Stimulated activated CD4-positive, alpha-beta T cell treated with anti-CD3 and anti-CD28 coated beads, Interleukin-15, amount 100 ng/mL, for 1 hour (primary cell): ENCODE results near the gene HLA-DMA.

Source experiments
- DNase-seq, 2 donors: peaks; one replicate each; pipeline ENCODE4 v3.0.0-alpha.2; 2020; ENCODE audit warnings: low read depth in 1 of 2, low spot score in 1 of 2

HLA-DMA gene

DNA sequence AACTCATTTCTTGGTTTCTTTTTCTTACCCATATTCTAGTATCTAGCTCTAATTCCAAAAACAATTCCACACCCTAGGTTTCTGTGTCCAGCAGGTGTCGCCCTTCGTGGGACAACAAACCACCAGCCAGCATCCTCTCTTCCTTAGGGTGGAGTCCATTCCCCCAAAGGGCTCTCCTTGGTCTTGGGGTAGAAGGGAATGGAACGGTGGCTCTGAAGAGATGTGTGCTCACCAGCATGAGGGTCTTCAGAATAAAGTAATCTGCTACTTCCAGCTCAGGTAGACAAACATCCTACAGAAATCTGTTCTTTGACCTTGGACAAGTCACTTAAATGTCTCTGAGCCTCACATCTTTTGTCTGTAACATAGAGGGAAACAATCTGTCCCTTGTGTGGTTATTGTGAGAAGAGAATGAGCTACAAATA is 19.2 kb downstream of the HLA-DMA start:
- DNase-seq, result peak; percentile 53 to 62

- DNase-seq, result no peak
Observed at GRCh38 chr6:32932132-32932868, 20.6 kb downstream of the HLA-DMA start.

DNA sequence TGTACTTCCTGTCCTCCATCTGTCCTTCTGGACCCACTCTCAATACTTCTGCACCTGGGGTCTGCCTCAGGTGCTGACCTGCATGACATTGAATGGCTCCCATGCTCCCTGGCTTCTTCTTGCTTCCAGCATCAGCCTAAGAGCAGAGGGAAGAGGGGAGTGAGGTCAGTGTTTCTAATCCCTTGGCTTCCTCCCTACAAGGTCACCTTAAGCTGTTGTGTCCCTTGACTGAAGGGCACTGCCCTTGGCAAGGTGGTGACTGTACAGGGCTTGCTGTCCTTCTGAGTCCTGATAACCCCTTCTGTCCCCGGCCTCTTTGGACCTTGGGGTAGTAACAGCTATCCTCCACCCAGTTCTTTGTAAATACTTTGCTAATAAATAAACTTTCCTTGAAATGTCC is 21.7 kb downstream of the HLA-DMA start:
- no peak for DNase-seq

DNA sequence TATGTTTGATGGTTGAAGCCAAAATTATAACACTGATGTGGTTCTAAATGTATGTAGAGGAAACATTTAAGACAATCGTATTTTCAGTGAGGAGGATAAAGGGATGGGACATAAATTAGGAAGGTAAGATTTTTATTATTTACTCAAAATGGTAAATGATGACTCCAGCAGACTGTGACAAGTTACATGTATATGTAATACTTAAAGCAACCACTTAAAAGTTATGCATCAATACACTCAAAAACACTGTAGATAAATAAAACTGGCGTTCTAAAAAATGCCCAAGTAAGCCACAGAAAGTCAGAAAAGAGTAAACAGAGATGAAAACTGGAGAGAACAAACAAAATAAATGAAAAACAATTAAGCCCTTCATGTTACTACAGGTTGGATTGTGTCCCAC is 30.8 kb downstream of the HLA-DMA start:
- no peak for DNase-seq

GRCh38 chr6:32920715-32921114 is 32.2 kb downstream of the HLA-DMA start:
- no peak for DNase-seq

DNA sequence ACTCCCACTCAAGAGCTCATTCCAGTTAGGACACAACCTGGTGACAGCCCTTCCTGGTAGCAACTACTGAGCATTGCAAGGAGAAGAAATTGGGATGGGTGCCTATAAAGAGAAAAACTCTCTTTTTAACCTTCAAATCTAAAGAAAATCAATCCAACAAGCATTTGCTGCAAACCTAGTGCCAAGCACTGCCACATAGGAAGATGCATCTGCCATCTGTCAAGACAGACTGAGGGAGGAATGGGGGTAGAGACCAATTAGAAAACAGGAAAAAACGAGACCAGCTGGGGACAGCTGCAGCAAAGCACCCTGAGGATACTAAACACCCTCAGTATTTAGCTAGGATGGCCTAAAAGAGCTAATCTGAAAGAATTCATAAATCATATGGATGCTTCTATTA is 39.9 kb downstream of the HLA-DMA start:
- no peak for DNase-seq

DNA sequence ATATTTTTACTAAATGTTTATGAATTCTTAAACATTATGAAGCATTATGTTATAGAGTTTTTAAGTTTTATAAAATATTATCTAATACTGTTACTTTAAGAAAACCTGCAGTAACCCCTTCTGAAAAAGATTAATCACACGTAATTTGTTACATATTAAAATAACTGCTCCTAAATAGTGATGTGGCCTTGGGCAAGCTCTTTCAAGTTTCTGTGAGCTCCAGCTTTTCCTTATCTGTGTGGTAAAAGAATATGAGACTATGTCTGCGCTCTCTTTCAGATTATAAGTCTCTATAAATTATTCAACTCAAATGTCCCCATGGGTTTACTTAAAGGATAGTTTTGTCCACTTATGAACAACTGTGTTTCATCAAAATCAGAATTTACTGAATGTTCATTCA is 44.0 kb downstream of the HLA-DMA start:
- no peak for DNase-seq

- no peak for DNase-seq
Observed at GRCh38 chr6:32906539-32906938, 46.4 kb downstream of the HLA-DMA start.

DNA sequence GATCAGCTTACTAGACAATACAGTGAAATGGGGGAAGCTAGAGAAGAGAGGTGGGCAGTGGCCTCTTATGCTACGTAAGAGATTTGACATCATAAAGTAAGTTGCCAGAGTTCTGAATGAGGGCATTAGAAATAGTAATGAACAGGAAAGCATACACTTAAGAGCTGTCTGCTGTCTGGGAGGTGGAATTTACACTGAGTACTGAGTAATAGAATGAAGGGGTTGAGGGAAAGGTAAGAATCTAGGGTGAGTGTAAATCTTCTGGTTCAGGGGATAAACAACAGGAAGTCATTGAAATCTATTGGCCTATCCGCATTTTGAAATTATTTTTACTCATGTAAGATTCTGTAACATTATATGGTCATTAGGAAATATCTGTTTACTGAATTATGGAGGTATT is 47.8 kb downstream of the HLA-DMA start:
- DNase-seq, result no peak

DNA sequence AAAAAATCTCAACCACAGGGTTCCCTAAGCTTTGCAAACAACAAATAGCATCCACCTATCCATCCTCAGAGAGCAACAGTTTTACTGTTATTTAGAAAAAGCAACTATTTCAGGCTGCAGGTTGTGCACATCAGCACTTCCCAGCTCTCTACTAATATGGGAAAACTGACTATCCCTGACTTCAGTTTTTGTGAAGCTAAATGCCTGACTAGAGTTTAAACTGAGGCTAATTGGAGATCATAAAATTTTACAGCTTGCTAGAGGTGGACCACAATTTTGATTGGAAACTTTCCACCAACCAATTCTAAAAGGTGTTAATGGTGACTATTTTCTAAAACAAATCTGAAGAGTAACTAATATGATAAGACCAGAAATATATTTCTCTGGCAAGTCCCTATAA is 48.9 kb downstream of the HLA-DMA start:
- DNase-seq, result no peak
